ENCODE results near the gene RNF180. TPM values are rescaled to one million over a fixed set of nuclear protein-coding genes. Genes with fewer than 3 reads are reported as not detected.

Gene RNF180
- total and polyA plus RNA-seq, 4 donors, result 1.1 to 13.7 (median 2.7) TPM

GRCh38 chr5:64260756-64261155 is 95.1 kb downstream of the RNF180 start:
- H3K4me1 ChIP-seq (ENCODE audit: control insufficient read depth in 4 of 4, insufficient read depth in 4 of 4, low read length in 3 of 4), result no peaks in the 10 kb centered on the region
- no peak overlapping the region for H3K4me3 ChIP-seq (ENCODE audit: low read depth in 1 of 3, low read length in 3 of 3)
- H3K9me3 ChIP-seq (ENCODE audit: control insufficient read depth in 4 of 4, low read length in 3 of 4), result no peaks in the 10 kb centered on the region
- 81% methylated on average over 1 of the region's 1 CpG for WGBS
- H3K27me3 ChIP-seq (ENCODE audit: control insufficient read depth in 4 of 4, insufficient read depth in 4 of 4, low read length in 3 of 4), result no peaks in the 10 kb centered on the region
- no peak for DNase-seq (ENCODE audit: low spot score)
- no peak overlapping the region for H3K27ac ChIP-seq (ENCODE audit: low read depth in 1 of 2, low read length in 2 of 2)
- H3K36me3 ChIP-seq (ENCODE audit: control insufficient read depth in 4 of 4, insufficient read depth in 3 of 4, low read depth in 1 of 4, low read length in 3 of 4), result no peaks in the 10 kb centered on the region
- TF ChIP-seq ATF3 (IDR thresholded peaks at IDR 0.05), result no peak
- TF ChIP-seq NR2F2 (IDR thresholded peaks at IDR 0.05), result no peak
- no peak for TF ChIP-seq MAX (IDR thresholded peaks at IDR 0.05)
- no peak for TF ChIP-seq TAF1 (conservative IDR thresholded peaks at IDR 0.05)
- no peak for TF ChIP-seq SP1 (IDR thresholded peaks at IDR 0.05)
- no peak for TF ChIP-seq EGR1 (IDR thresholded peaks at IDR 0.05; ENCODE audit: low read depth in 2 of 2)
- TF ChIP-seq HNF4G (IDR thresholded peaks at IDR 0.05), result no peak
- TF ChIP-seq JUND (IDR thresholded peaks at IDR 0.05), result no peak
- TF ChIP-seq CTCF (IDR thresholded peaks at IDR 0.05; ENCODE audit: low read depth, low read length, missing input control), result no peak
- H3K9ac ChIP-seq (ENCODE audit: low read depth in 1 of 2, low read length in 2 of 2), result no peak overlapping the region

GRCh38 chr5:64269164-64269563 is 103.5 kb downstream of the RNF180 start:
- H3K36me3 ChIP-seq (ENCODE audit: control insufficient read depth in 4 of 4, insufficient read depth in 3 of 4, low read depth in 1 of 4, low read length in 3 of 4), result no peaks in the 10 kb centered on the region
- 70% methylated on average over 4 of the region's 4 CpGs for WGBS
- TF ChIP-seq FOXA1 (IDR thresholded peaks at IDR 0.05) (no peak), RXRA (IDR thresholded peaks at IDR 0.05) (no peak), REST (IDR thresholded peaks at IDR 0.05) (no peak), CTCF (IDR thresholded peaks at IDR 0.05; ENCODE audit: low read depth, low read length, missing input control) (no peak), YY1 (IDR thresholded peaks at IDR 0.05) (no peak), HNF4G (IDR thresholded peaks at IDR 0.05) (no peak), ATF3 (IDR thresholded peaks at IDR 0.05) (no peak), JUND (IDR thresholded peaks at IDR 0.05) (no peak), EGR1 (IDR thresholded peaks at IDR 0.05; ENCODE audit: low read depth in 2 of 2) (no peak), NR2F2 (IDR thresholded peaks at IDR 0.05) (no peak), RAD21 (IDR thresholded peaks at IDR 0.05) (no peak), HNF4A (conservative IDR thresholded peaks at IDR 0.05) (no peak)
- no peaks in the 10 kb centered on the region for H3K27me3 ChIP-seq (ENCODE audit: control insufficient read depth in 4 of 4, insufficient read depth in 4 of 4, low read length in 3 of 4)
- H3K4me1 ChIP-seq (ENCODE audit: control insufficient read depth in 4 of 4, insufficient read depth in 4 of 4, low read length in 3 of 4), result no peaks in the 10 kb centered on the region
- no peaks in the 10 kb centered on the region for H3K9me3 ChIP-seq (ENCODE audit: control insufficient read depth in 4 of 4, low read length in 3 of 4)
- DNase-seq (ENCODE audit: low spot score), result no peak
- H3K27ac ChIP-seq (ENCODE audit: low read depth in 1 of 2, low read length in 2 of 2), result no peak overlapping the region
- H3K4me3 ChIP-seq (ENCODE audit: low read depth in 1 of 3, low read length in 3 of 3), result no peak overlapping the region
- no peak overlapping the region for H3K9ac ChIP-seq (ENCODE audit: low read depth in 1 of 2, low read length in 2 of 2)

Data from liver (tissue), 9 donors.